Lung (tissue), 12 donors: ENCODE data around the gene KANK4. TPM values are rescaled to one million over a fixed set of nuclear protein-coding genes. Genes with fewer than 3 reads are reported as not detected.

Experiments used
- ATAC-seq: fragments of 200-7000 bp; cut with Tn5 transposase; one replicate; pipeline ENCODE4 v1.9.1; 2020; ENCODE audit warnings: moderate number of reproducible peaks; ENCODE audit not compliant: insufficient read depth, low FRiP score
- DNase-seq, 3 donors: peaks; one replicate each; pipeline ENCODE4 v3.0.0-alpha.2; 2013 to 2017
- H3K27ac ChIP-seq, 2 donors: one replicate each; pipeline ENCODE4 v1.5.1; 2013; ENCODE audit warnings: mild to moderate bottlenecking in 2 of 2, moderate library complexity in 2 of 2, control low read depth in 1 of 2, inconsistent platforms in 1 of 2, low read depth in 1 of 2, low read length in 1 of 2
- H3K27me3 ChIP-seq, 3 donors: one replicate each; pipeline ENCODE4 v1.5.1; 2013; ENCODE audit warnings: low read length in 2 of 3; ENCODE audit not compliant: control insufficient read depth in 3 of 3, insufficient read depth in 3 of 3
- H3K36me3 ChIP-seq, 4 donors: one replicate each; pipeline ENCODE4 v1.5.1; 2013; ENCODE audit warnings: low read length in 4 of 4, mild to moderate bottlenecking in 1 of 4, moderate library complexity in 1 of 4; ENCODE audit not compliant: control insufficient read depth in 4 of 4, insufficient read depth in 4 of 4
- H3K4me1 ChIP-seq, 5 donors: one replicate each; pipeline ENCODE4 v1.5.1; 2013; ENCODE audit warnings: low read length in 5 of 5, mild to moderate bottlenecking in 2 of 5, moderate library complexity in 1 of 5; ENCODE audit not compliant: control insufficient read depth in 5 of 5, insufficient read depth in 5 of 5
- H3K4me3 ChIP-seq: one replicate; pipeline ENCODE4 v1.5.1; 2013; ENCODE audit warnings: mild to moderate bottlenecking, control low read depth, moderate library complexity
- H3K9ac ChIP-seq, 2 donors: one replicate each; pipeline ENCODE4 v1.5.1; 2013; ENCODE audit warnings: low read length in 2 of 2, control low read depth in 1 of 2; ENCODE audit not compliant: insufficient read depth in 1 of 2
- H3K9me3 ChIP-seq, 4 donors: one replicate each; pipeline ENCODE4 v1.5.1; 2013; ENCODE audit warnings: low read length in 3 of 4, mild to moderate bottlenecking in 1 of 4, moderate library complexity in 1 of 4; ENCODE audit not compliant: control insufficient read depth in 4 of 4, insufficient read depth in 3 of 4
- CTCF ChIP-seq: IDR thresholded peaks from 2 replicates; pipeline ENCODE4 v1.5.1; 2012; ENCODE audit warnings: mild to moderate bottlenecking; ENCODE audit errors: control extremely low read depth, extremely low read depth
- WGBS, 2 donors: extraction: QIAGEN DNeasy Blood & Tissue Kit; methylation state at CpG; one replicate each; pipeline ENCODE4 v1.1.7; 2013; 5-methylcytosine and 5-hydroxymethylcytosine counted together
- polyA plus RNA-seq, 2 donors: library from polyadenylated mRNA; stranded (reverse); fragments of 200-250 nt; gene quantifications; one replicate each; pipeline ENCODE4 v1.2.1, GENCODE V29; 2013
- total RNA-seq, 2 donors: library from RNA; depleted of rRNA in 1 of 2; stranded (reverse); fragments of >200 nt in 1 of 2; gene quantifications; one replicate each; pipeline ENCODE4 v1.2.1, GENCODE V29; 2014 to 2021
- donor health status: control.
- donor health status: control.
- donor health status: Bipolar disorder and iron deficiency.
- donor health status: healthy.
- donor health status: DM: yes; HTN: yes; CAD: no.

The KANK4 gene
- total and polyA plus RNA-seq, 4 donors, result 0.10 to 11.4 (median 0.99) TPM

GRCh38 chr1:62282909-62283755, 36.1 kb downstream of the KANK4 start:
- Histone ChIP-seq H3K9me3 (peaks cover 0 to 3% (median 0%) of the 10 kb centered on the region in 4 donors), H3K9ac (no peak overlapping the region), H3K36me3 (peaks cover 0 to 7% (median 4%) of the 10 kb centered on the region in 4 donors), H3K4me1 (peaks cover 0 to 35% (median 19%) of the 10 kb centered on the region in 5 donors), H3K27ac (no peak overlapping the region), H3K27me3 (peaks cover 0 to 2% (median 0%) of the 10 kb centered on the region in 3 donors), H3K4me3 (no peak overlapping the region)
- ATAC-seq (no peak), DNase-seq (peak in 1 of 3 donors; percentile 49)
- 71 to 78% methylated on average over 8 of the region's 8 CpGs for WGBS, 2 donors
- TF ChIP-seq CTCF, result no peak

GRCh38 chr1:62281922-62282555, 37.2 kb downstream of the KANK4 start:
- Histone ChIP-seq H3K9me3 (peaks cover 0 to 8% (median 0%) of the 10 kb centered on the region in 4 donors), H3K9ac (no peak overlapping the region), H3K27me3 (no peaks in the 10 kb centered on the region), H3K4me3 (no peak overlapping the region), H3K36me3 (peaks cover 0 to 7% (median 4%) of the 10 kb centered on the region in 4 donors), H3K27ac (no peak overlapping the region), H3K4me1 (peaks cover 0 to 32% (median 15%) of the 10 kb centered on the region in 5 donors)
- no peak for TF ChIP-seq CTCF
- WGBS, 2 donors, result 89 to 93% methylated on average over 4 of the region's 4 CpGs
- no peak for DNase-seq
- ATAC-seq, result no peak

GRCh38 chr1:62280960-62281465, 38.2 kb downstream of the KANK4 start:
- H3K36me3 ChIP-seq, result peaks cover 0 to 7% (median 4%) of the 10 kb centered on the region in 4 donors
- TF ChIP-seq CTCF, result no peak
- H3K4me3 ChIP-seq, result no peak overlapping the region
- H3K9me3 ChIP-seq, result peaks cover 0 to 8% (median 0%) of the 10 kb centered on the region in 4 donors
- 81 to 96% methylated on average over 2 of the region's 2 CpGs for WGBS, 2 donors
- H3K4me1 ChIP-seq, result peaks cover 0 to 24% (median 10%) of the 10 kb centered on the region in 5 donors
- ATAC-seq, result no peak
- H3K27me3 ChIP-seq, result no peaks in the 10 kb centered on the region
- no peak for DNase-seq
- no peak overlapping the region for H3K27ac ChIP-seq
- H3K9ac ChIP-seq, result no peak overlapping the region
